Left cardiac atrium (tissue), 4 donors: ENCODE results near the gene HILPDA. TPM values are rescaled to one million over a fixed set of nuclear protein-coding genes. Genes with fewer than 3 reads are reported as not detected.
"Not testable (repeated sequence)": the region's sequence is repeated elsewhere in the genome, so short reads cannot be mapped to it uniquely, and the experiment has no call there.

Source experiments
- ATAC-seq, 2 donors: fragments of 200-7000 bp; cut with Tn5 transposase; one replicate each; pipeline ENCODE4 v1.9.1; 2020; ENCODE audit warnings: mild to moderate bottlenecking in 2 of 2, moderate library complexity in 2 of 2
- DNase-seq: peaks from one replicate; pipeline ENCODE4 v3.0.0-alpha.2; 2020
- intact Hi-C, 2 donors: fragments of 100-400 bp; cut with DNase I; formaldehyde crosslinking; loops; one replicate each; pipeline versions ENCODE4 v1.14.1 to v1.15.1; 2022 to 2023
- total RNA-seq, 2 donors: library from RNA; stranded (reverse); fragmentation: NEBNext Ultra II Directional; extraction: Animal tissue kit (Norgen Biotek cat#: 25700); gene quantifications; one replicate each; pipeline ENCODE4 v1.2.1, GENCODE V29; 2021
- donor health status: DM: no; HTN: yes; CAD: no.
- donor health status: DM: no; HTN: yes; CAD: no; lungs with severe emphysema.
- donor health status: DM: yes; HTN: yes; CAD: no.
- donor health status: Dilated cardiomyopathy.

The HILPDA gene
- total RNA-seq, 2 donors from 2014 or later = 9.7 to 15.2 TPM

GRCh38 chr7:128454808-128455542 is 703 bp upstream of the HILPDA start:
- ATAC-seq (peak in 1 of 2 donors; percentile 7), DNase-seq (no peak)
- intact Hi-C loops = no loop called here

GRCh38 chr7:128456255-128456725 is 612 bp downstream of the HILPDA start:
- DNase-seq = no peak
- intact Hi-C loops = no loop called here
- ATAC-seq = no peak

DNA sequence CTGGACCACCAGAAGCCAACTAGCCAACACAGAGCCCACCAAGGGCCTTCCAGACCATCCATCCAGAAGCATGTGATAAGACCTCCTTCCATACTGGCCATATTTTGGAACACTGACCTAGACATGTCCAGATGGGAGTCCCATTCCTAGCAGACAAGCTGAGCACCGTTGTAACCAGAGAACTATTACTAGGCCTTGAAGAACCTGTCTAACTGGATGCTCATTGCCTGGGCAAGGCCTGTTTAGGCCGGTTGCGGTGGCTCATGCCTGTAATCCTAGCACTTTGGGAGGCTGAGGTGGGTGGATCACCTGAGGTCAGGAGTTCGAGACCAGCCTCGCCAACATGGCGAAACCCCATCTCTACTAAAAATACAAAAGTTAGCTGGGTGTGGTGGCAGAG is 1.7 kb downstream of the HILPDA start:
- ATAC-seq, DNase-seq, intact Hi-C loops: not testable (repeated sequence)

GRCh38 chr7:128458956-128459355 is 3.3 kb downstream of the HILPDA start:
- DNase-seq (no peak), ATAC-seq (no peak)
- intact Hi-C loops = loop anchor here (1.0 to 2.0 kb wide), 2 partner anchors 32 kb away; no protein-coding TSS in a partner anchor

DNA sequence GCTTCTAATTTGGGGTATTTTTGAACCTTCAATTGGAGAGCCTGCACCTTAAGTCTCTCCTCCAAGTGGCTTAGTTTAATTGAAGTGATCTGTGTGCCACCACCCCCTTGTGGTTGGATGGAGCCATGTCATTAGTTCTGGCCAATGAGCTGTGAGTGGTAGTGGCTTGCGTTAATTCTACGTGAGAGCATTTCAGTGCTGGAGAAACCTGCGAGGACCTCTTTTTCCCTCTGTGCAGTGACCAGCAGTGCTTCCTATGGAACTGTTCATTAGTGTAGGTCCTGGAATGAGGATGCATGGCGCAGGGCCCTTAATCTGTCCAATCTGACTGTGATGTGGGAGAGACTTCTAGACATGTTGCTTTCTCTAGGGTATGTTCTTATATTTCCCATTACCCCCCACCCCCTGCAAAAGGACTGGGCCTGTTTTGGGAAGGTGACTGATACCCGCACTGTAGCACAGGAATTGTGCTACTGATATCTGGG is 3.8 kb downstream of the HILPDA start:
- intact Hi-C loops = loop anchor here (1.0 to 2.0 kb wide), 2 partner anchors 32 to 33 kb away; no protein-coding TSS in a partner anchor
- peak; percentile 50 for DNase-seq
- ATAC-seq = peak in 1 of 2 donors; percentile 13

DNA sequence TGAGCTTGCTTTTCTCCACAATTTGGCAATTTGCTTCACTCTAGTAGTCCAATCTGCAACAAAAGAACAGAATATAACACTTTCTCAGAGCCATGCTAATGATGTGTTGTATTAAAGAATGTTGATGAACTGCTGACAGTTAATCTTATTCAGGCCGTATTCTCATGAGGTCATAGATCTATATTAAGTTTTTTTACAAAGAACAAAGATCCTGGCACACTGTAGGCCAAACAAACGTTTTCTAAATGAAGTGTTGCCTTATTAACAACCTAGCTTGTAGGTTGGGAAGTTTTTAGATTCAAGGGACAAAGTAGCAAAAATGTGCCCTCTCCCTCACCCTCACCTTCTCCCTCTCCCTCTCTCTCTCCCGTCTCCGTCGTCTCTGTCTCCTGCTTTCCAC is 6.8 kb downstream of the HILPDA start:
- DNase-seq = no peak
- intact Hi-C loops = no loop called here
- ATAC-seq = no peak

DNA sequence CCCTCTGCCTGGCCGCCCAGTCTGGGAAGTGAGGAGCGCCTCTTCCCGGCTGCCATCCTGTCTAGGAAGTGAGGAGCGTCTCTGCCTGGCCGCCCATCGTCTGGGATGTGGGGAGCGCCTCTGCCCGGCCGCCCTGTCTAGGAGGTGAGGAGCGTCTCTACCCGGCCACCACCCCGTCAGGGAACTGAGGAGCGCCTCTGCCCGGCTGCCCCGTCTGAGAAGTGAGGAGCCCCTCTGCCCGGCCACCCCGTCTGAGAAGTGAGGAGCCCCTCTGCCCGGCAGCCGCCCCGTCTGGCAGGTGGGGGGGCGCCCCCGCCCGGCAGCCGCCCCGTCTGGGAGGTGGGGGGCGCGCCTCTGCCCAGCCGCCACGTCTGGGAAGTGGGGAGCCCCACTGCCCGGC is 7.7 kb downstream of the HILPDA start:
- intact Hi-C loops, DNase-seq, ATAC-seq: not testable (repeated sequence)

GRCh38 chr7:128463933-128464332 is 8.3 kb downstream of the HILPDA start:
- DNase-seq, ATAC-seq, intact Hi-C loops: not testable (repeated sequence)

DNA sequence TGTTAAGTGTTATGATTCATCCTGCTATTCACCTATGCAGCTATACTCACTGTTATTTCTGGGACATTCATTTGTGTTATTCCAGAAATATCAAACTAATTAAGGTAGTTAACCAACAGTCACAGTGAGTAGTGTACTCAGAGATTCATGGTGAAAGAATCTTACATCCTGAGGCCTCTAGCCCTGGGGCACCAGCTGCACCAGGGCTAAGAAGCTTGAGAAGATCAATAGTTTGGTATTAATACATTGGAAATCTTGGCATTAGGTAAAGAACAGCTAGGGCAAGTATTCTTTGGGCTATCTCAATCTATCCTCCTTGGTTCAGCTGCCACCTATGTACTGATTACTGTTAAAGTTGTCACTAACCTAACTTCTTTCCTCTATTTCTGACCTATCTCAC is 11.2 kb downstream of the HILPDA start:
- ATAC-seq, intact Hi-C loops, DNase-seq: not testable (repeated sequence)

DNA sequence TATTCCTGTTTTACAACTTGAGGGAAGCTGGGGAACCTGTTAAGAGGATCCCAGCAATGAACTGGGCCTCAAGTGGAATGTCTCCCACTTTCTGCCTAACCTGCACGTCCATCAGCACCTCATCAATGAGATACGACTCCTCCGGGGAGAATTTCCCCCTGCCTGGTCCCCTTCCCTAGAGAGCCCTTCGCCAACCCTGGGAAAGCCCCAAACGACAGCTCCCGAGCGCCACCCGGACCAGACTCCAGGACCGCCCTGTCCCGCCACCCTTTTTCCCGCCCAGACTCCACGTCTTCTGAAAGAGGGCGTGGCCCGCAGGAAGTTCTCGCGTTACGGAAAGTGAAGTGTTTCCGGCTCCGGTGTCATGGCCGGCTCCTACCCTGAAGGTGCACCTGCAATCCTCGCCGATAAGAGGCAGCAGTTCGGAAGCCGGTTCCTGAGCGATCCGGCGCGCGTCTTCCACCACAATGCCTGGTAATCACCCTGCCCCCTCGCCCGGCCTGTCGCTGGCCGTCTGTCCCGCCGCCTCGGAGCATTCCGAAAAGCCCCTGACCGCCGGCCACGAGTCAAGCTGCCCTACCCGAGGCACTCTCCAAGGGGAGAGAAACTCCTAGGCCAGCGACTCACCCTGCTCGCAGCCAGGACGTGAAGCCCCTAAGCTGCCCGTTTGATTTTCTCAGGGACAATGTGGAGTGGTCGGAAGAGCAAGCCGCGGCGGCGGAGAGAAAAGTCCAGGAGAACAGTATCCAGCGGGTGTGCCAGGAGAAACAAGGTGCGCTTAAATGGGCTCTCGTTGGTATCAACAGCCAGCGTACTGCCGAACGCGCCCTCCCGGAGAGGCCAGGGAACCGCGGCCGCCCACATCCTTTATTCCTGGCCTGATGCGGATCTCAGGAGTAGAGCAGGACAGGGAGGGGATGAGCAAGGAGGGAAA is 21.0 kb downstream of the HILPDA start, which contains the start of gene METTL2B:
Gene METTL2B (plus strand): TSS at position 347 of the 934 bp plus-strand sequence. CDS start 18 bp downstream, at position 365.
- intact Hi-C loops = loop anchor here in 1 of 2 donors (10.0 kb wide), 1 partner anchor 408 kb away; no protein-coding TSS in a partner anchor
- ATAC-seq (peak; percentile 99), DNase-seq (peak; percentile 93)

GRCh38 chr7:128477336-128477690 is 21.6 kb downstream of the HILPDA start:
- ATAC-seq, DNase-seq: not testable (repeated sequence)
- intact Hi-C loops = loop anchor here in 1 of 2 donors (10.0 kb wide), 1 partner anchor 407 kb away; no protein-coding TSS in a partner anchor

DNA sequence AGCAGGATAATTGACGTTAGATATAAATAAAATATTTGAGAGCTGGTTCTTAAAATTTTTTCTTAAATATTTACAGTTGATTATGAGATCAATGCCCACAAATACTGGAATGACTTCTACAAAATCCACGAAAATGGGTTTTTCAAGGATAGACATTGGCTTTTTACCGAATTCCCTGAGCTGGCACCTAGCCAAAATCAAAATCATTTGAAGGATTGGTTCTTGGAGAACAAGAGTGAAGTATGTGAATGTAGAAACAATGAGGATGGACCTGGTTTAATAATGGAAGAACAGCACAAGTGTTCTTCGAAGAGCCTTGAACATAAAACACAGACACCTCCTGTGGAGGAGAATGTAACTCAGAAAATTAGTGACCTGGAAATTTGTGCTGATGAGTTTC is 23.4 kb downstream of the HILPDA start:
- not testable (repeated sequence) for ATAC-seq, DNase-seq
- intact Hi-C loops = loop anchor here in 1 of 2 donors (10.0 kb wide), 1 partner anchor 406 kb away; no protein-coding TSS in a partner anchor

DNA sequence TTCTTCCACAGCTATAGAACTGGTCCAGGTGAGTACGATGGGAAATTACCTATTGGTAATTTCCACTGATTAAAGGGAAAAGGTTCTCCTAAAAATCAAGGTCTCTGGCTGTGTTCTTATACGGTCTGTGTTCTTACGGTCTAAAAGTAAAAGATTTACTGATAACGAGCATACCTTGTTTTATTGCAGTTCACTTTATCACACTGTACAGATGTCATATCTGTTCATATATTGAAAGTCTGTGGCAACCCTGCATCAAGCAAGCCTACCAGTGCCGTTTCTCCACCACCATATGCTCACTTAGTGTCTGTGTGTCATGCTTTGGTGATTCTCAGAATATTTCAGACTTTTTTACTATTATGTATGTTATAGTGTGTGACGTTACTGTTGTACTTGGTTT is 32.5 kb downstream of the HILPDA start:
- intact Hi-C loops, DNase-seq, ATAC-seq: not testable (repeated sequence)

GRCh38 chr7:128497405-128497804 is 41.7 kb downstream of the HILPDA start:
- ATAC-seq (no peak), DNase-seq (no peak)
- intact Hi-C loops = no loop called here

GRCh38 chr7:128505416-128505815 is 49.7 kb downstream of the HILPDA start:
- DNase-seq, ATAC-seq, intact Hi-C loops: not testable (repeated sequence)

GRCh38 chr7:128506819-128507218 is 51.1 kb downstream of the HILPDA start:
- ATAC-seq, intact Hi-C loops, DNase-seq: not testable (repeated sequence)

DNA sequence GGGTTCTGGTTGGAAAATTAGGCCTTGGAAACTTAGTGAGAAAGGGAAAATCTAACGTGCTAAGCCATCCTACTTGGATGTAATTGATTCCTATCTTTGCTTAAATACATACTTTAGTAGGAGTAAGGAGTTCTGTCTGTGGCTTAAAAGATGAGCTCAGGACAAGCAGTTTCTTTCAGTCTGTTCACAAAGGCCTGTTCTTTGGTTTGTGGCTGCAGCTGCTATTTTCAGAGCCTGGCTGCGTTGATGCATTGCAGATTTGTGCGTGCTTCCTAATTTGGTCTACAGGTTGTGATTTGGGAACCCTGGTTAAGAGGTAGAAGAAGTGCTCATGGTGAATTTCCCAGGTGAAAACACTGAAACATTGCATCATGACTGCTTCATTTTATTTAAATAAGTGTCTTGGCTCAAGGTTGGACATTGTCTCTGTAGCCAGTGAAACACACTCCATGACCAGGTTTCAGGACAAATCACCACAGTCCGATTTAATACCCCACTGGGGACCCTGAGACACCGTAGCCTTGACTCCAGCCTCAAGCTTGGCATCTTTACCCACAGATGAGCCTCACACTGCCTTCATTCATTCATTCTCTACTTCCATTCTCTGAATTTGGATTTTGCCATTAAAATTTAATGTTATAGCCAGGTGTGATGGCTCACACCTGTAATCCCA is 51.8 kb downstream of the HILPDA start:
- ATAC-seq, DNase-seq, intact Hi-C loops: not testable (repeated sequence)
